ENCODE data around the gene SPRY2.

GRCh38 chr13:80340651-80341100 is 250 bp downstream of the SPRY2 start:
- TF ChIP-seq, protein P1, sequence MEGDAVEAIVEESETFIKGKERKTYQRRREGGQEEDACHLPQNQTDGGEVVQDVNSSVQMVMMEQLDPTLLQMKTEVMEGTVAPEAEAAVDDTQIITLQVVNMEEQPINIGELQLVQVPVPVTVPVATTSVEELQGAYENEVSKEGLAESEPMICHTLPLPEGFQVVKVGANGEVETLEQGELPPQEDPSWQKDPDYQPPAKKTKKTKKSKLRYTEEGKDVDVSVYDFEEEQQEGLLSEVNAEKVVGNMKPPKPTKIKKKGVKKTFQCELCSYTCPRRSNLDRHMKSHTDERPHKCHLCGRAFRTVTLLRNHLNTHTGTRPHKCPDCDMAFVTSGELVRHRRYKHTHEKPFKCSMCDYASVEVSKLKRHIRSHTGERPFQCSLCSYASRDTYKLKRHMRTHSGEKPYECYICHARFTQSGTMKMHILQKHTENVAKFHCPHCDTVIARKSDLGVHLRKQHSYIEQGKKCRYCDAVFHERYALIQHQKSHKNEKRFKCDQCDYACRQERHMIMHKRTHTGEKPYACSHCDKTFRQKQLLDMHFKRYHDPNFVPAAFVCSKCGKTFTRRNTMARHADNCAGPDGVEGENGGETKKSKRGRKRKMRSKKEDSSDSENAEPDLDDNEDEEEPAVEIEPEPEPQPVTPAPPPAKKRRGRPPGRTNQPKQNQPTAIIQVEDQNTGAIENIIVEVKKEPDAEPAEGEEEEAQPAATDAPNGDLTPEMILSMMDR (IDR thresholded peaks at IDR 0.05), result no peak
- TF ChIP-seq POLR2A (IDR thresholded peaks at IDR 0.05), result no peak
